Heart left ventricle (tissue), 13 donors: ENCODE data around the gene ADCY9.

ENCODE experiments used
- POLR2A ChIP-seq, 2 donors: fragments of 450-650 bp; IDR thresholded peaks; one replicate each; pipeline ENCODE4 v1.6.1; 2017; ENCODE audit warnings: antibody characterized with exemption in 2 of 2, mild to moderate bottlenecking in 2 of 2, moderate library complexity in 2 of 2
- TF ChIP-seq, protein P1 (sequence below), 12 donors: fragments of 200-600 bp; sonication (generic) in 4 of 12; IDR thresholded peaks; one replicate each; pipeline versions ENCODE4 v1.5.0 to v1.8.0; 2018 to 2022; ENCODE audit warnings: antibody characterized with exemption in 12 of 12, mild to moderate bottlenecking in 5 of 12
- donor health status: ischemic (EF 13 %, LVEDD 7.1; RV severe dilation, severe dysfunction).
- donor health status: DM: no; HTN: yes; CAD: no.
- donor health status: DM: no; HTN: no; CAD: no.
- donor health status: ischemic (EF 25% LVEDD 6.9; RV normal size, moderate dysfunction).
- donor health status: ischemic (EF 25% LVEDD 5.7; RV mildly dilated, moderate dysfunction).
- donor health status: ischemic (EF 35%, LVEDD 5.7; RV mildly dilated, moderate dysfunction).
- donor health status: nonischemic (EF 11% LVEDD 7.7; RV severe dilation, severe dysfunction).
- donor health status: DM: yes; HTN: yes; CAD: no.
- donor health status: PGD.
- donor health status: ischemic (EF 29% LVEDD 5.4; RV normal size, mild dysfunction).
- donor health status: nonischemic (EF 23%, LVEDD 6.1; RV moderate dilation, normal function).

DNA sequence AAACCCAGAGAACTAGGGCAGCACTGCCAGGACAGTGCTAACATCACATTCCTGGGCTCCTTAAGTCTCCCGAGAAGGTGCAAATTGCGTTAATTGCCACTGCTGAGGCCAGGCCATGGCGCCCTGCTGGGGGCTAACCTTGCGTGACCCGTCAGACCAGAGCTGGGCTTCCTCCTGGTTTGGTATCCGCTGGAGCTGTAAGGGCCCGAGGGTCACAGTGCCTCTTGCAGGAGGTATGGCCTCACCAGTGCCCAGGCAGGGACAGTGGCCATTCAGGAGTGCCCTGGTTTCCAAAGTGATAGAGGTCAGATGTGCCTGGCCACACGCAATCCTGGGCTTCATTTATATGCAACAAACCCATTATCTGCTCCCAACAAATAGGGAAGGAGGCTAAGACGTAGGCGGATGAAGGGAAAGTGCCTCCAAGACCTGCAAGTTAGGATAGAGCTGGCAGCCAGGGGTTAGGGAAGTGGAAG, 17.7 kb upstream of the ADCY9 start:
- no peak for TF ChIP-seq POLR2A (IDR thresholded peaks at IDR 0.05)
- TF ChIP-seq, protein P1, sequence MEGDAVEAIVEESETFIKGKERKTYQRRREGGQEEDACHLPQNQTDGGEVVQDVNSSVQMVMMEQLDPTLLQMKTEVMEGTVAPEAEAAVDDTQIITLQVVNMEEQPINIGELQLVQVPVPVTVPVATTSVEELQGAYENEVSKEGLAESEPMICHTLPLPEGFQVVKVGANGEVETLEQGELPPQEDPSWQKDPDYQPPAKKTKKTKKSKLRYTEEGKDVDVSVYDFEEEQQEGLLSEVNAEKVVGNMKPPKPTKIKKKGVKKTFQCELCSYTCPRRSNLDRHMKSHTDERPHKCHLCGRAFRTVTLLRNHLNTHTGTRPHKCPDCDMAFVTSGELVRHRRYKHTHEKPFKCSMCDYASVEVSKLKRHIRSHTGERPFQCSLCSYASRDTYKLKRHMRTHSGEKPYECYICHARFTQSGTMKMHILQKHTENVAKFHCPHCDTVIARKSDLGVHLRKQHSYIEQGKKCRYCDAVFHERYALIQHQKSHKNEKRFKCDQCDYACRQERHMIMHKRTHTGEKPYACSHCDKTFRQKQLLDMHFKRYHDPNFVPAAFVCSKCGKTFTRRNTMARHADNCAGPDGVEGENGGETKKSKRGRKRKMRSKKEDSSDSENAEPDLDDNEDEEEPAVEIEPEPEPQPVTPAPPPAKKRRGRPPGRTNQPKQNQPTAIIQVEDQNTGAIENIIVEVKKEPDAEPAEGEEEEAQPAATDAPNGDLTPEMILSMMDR (IDR thresholded peaks at IDR 0.05): no peak
